Measurements from ENCODE around the gene EPB41L3. TPM values are rescaled to one million over a fixed set of nuclear protein-coding genes. Genes with fewer than 3 reads are reported as not detected.

Gene EPB41L3
- total and polyA plus RNA-seq, 2 experiments from 2014 or later = 20.8 to 22.2 TPM

DNA sequence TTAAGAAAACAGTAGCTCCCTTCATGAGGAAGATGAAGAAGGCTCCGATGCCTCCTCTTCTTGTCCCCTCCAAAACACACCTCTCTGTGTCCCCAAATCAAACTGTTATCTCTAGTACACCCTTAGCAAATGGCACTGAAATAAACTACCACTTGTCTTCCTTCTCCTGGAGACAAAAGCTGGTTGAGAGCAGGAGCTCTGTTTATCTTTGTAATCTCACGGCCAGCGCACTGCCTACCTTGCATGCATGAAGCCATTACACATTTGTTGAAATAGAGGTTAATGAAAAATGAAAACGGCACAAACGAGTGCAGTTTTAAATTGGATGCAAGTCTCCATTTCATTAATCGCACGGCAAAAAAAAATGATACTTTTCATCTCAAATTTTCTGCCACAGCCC, 113.7 kb downstream of the EPB41L3 start:
- Histone ChIP-seq H3K4me3 (no peak overlapping the region), H3K9ac (no peak overlapping the region), H3K36me3 (ENCODE audit: low read depth) (no peaks in the 10 kb centered on the region), H3K9me2 (ENCODE audit: insufficient read depth) (no peaks in the 10 kb centered on the region), H3K9me3 (ENCODE audit: low read depth) (no peaks in the 10 kb centered on the region), H3K79me2 (ENCODE audit: insufficient read depth) (no peaks in the 10 kb centered on the region), H3K4me2 (ENCODE audit: unreplicated experiment) (no peak overlapping the region), H3F3A (ENCODE audit: insufficient read depth) (no peaks in the 10 kb centered on the region), H2AFZ (no peak overlapping the region), H3K27ac (no peak overlapping the region), H3K27me3 (replicated peaks; ENCODE audit: insufficient read depth) (no peaks in the 10 kb centered on the region), H4K20me1 (ENCODE audit: insufficient read depth) (no peaks in the 10 kb centered on the region), H3K4me1 (ENCODE audit: insufficient read depth) (no peaks in the 10 kb centered on the region)
- in situ Hi-C loops (cut with MboI) = no loop called here
- DNase-seq = no peak
- WGBS, 2 experiments (ENCODE audit: low coverage in 1 of 2, low lambda C conversion rate in 2 of 2, missing lambda C conversion rate in 2 of 2) = 94 to 96% methylated on average over 7 of the region's 7 CpGs
- TF ChIP-seq EZH2 (IDR thresholded peaks at IDR 0.05; ENCODE audit: insufficient read depth, poor library complexity, severe bottlenecking) (no peak), EZH2phosphoT487 (IDR thresholded peaks at IDR 0.05; ENCODE audit: insufficient read depth, low read depth) (no peak)

DNA sequence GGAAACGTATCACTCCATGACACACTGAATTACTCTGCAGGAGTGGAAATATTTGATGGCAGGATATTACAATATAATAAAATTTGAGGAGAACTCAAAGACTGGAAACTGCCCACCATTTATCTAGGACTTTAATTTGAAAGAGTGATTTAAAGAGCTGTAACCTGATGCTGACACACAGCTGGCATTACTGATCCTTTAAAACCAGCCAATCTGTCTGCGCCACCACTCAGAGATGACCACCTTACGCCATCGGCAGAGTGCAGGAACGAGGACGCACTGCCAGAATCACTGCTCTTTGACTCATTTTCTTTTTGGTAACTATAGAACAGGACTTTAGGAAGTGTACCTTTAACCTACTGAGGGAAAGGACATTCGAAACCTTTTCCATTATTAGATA, 114.1 kb downstream of the EPB41L3 start:
- DNase-seq = no peak
- H3K4me1 ChIP-seq (ENCODE audit: insufficient read depth) = no peaks in the 10 kb centered on the region
- no peak overlapping the region for H3K4me2 ChIP-seq (ENCODE audit: unreplicated experiment)
- H3K27ac ChIP-seq = no peak overlapping the region
- H3K27me3 ChIP-seq (replicated peaks; ENCODE audit: insufficient read depth) = no peaks in the 10 kb centered on the region
- H3K9ac ChIP-seq = no peak overlapping the region
- no peak overlapping the region for H3K4me3 ChIP-seq
- H3K9me2 ChIP-seq (ENCODE audit: insufficient read depth) = no peaks in the 10 kb centered on the region
- H2AFZ ChIP-seq = no peak overlapping the region
- no peaks in the 10 kb centered on the region for H3K36me3 ChIP-seq (ENCODE audit: low read depth)
- H3K9me3 ChIP-seq (ENCODE audit: low read depth) = no peaks in the 10 kb centered on the region
- H4K20me1 ChIP-seq (ENCODE audit: insufficient read depth) = no peaks in the 10 kb centered on the region
- TF ChIP-seq EZH2phosphoT487 (IDR thresholded peaks at IDR 0.05; ENCODE audit: insufficient read depth, low read depth) (no peak), EZH2 (IDR thresholded peaks at IDR 0.05; ENCODE audit: insufficient read depth, poor library complexity, severe bottlenecking) (no peak)
- in situ Hi-C loops (cut with MboI) = no loop called here
- H3K79me2 ChIP-seq (ENCODE audit: insufficient read depth) = no peaks in the 10 kb centered on the region
- no peaks in the 10 kb centered on the region for H3F3A ChIP-seq (ENCODE audit: insufficient read depth)
- 91 to 92% methylated on average over 7 of the region's 7 CpGs for WGBS, 2 experiments (ENCODE audit: low coverage in 1 of 2, low lambda C conversion rate in 2 of 2, missing lambda C conversion rate in 2 of 2)

GRCh38 chr18:5425721-5426120, 118.1 kb downstream of the EPB41L3 start:
- 73 to 78% methylated on average over 2 of the region's 2 CpGs for WGBS, 2 experiments (ENCODE audit: low coverage in 1 of 2, low lambda C conversion rate in 2 of 2, missing lambda C conversion rate in 2 of 2)
- DNase-seq = no peak
- Histone ChIP-seq H3K4me3 (no peak overlapping the region), H3K4me1 (ENCODE audit: insufficient read depth) (no peaks in the 10 kb centered on the region), H3K79me2 (ENCODE audit: insufficient read depth) (no peaks in the 10 kb centered on the region), H3K9me3 (ENCODE audit: low read depth) (no peaks in the 10 kb centered on the region), H3K9ac (no peak overlapping the region), H3K4me2 (ENCODE audit: unreplicated experiment) (no peak overlapping the region), H3K9me2 (ENCODE audit: insufficient read depth) (no peaks in the 10 kb centered on the region), H2AFZ (no peak overlapping the region), H3K27me3 (replicated peaks; ENCODE audit: insufficient read depth) (no peaks in the 10 kb centered on the region), H3F3A (ENCODE audit: insufficient read depth) (no peaks in the 10 kb centered on the region), H3K27ac (no peak overlapping the region), H3K36me3 (ENCODE audit: low read depth) (no peaks in the 10 kb centered on the region), H4K20me1 (ENCODE audit: insufficient read depth) (no peaks in the 10 kb centered on the region)
- in situ Hi-C loops (cut with MboI) = no loop called here
- TF ChIP-seq EZH2phosphoT487 (IDR thresholded peaks at IDR 0.05; ENCODE audit: insufficient read depth, low read depth) (no peak), EZH2 (IDR thresholded peaks at IDR 0.05; ENCODE audit: insufficient read depth, poor library complexity, severe bottlenecking) (no peak)

DNA sequence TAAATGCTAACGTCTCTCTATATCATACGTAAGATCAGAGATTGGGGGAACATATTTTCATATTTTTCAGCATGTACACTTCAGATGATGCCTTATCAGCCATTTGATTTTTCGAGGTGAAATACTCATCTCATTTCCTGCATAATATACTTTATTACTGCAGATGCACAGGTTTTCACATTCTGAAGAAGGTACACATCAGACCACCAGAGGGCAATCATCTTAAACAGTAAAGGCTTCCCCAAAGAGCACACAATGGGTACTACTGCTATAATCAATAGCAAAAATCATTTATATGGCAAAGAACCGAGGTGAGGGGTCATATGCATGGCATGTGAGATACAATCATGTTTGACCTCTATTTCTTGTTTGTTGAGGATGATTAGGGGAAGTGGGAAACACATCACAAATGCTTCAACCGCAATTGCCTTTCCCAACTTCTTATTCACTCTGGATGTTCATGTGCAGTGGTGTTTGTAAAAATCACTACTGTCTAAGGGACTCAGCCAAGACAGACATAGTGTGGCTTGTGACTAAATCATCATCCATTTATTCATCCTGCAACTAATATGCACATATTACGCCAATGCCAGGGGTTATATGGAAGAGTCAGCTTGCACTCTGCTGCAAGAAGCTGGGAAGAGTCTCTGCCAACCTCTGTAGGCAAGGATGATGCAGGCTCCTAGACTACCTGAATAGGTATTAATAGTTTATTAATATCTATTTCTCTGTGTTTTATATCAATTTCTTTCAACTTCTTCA, 118.7 kb downstream of the EPB41L3 start:
- Histone ChIP-seq H3K27ac (no peak overlapping the region), H3K27me3 (replicated peaks; ENCODE audit: insufficient read depth) (no peaks in the 10 kb centered on the region), H3K36me3 (ENCODE audit: low read depth) (no peaks in the 10 kb centered on the region), H3K9me2 (ENCODE audit: insufficient read depth) (no peaks in the 10 kb centered on the region), H2AFZ (no peak overlapping the region), H3F3A (ENCODE audit: insufficient read depth) (no peaks in the 10 kb centered on the region), H4K20me1 (ENCODE audit: insufficient read depth) (no peaks in the 10 kb centered on the region), H3K79me2 (ENCODE audit: insufficient read depth) (no peaks in the 10 kb centered on the region), H3K4me2 (ENCODE audit: unreplicated experiment) (no peak overlapping the region), H3K4me1 (ENCODE audit: insufficient read depth) (no peaks in the 10 kb centered on the region), H3K9ac (no peak overlapping the region), H3K4me3 (no peak overlapping the region), H3K9me3 (ENCODE audit: low read depth) (no peaks in the 10 kb centered on the region)
- DNase-seq = peak; percentile 71
- 64 to 66% methylated on average over 6 of the region's 6 CpGs for WGBS, 2 experiments (ENCODE audit: low coverage in 1 of 2, low lambda C conversion rate in 2 of 2, missing lambda C conversion rate in 2 of 2)
- TF ChIP-seq EZH2phosphoT487 (IDR thresholded peaks at IDR 0.05; ENCODE audit: insufficient read depth, low read depth) = no peak
- no peak for TF ChIP-seq EZH2 (IDR thresholded peaks at IDR 0.05; ENCODE audit: insufficient read depth, poor library complexity, severe bottlenecking)
- in situ Hi-C loops (cut with MboI) = no loop called here

Data from GM23248 (cell line).